Glutamatergic neuron (in vitro differentiated cells): ENCODE data around the gene TSPO. TPM values are rescaled to one million over a fixed set of nuclear protein-coding genes. Genes with fewer than 3 reads are reported as not detected.

Experiments
- DNase-seq: peaks from one replicate; pipeline ENCODE4 v3.0.0; 2022
- H3K27ac Mint-ChIP-seq: one replicate; pipeline ENCODE4 v1.8.0; 2020; ENCODE audit warnings: mild to moderate bottlenecking, mixed read lengths, inconsistent platforms; ENCODE audit not compliant: unreplicated experiment
- H3K27me3 Mint-ChIP-seq: one replicate; pipeline ENCODE4 v1.8.0; 2020; ENCODE audit warnings: mild to moderate bottlenecking, moderate library complexity, mixed read lengths, inconsistent platforms; ENCODE audit not compliant: unreplicated experiment
- H3K36me3 Mint-ChIP-seq: one replicate; pipeline ENCODE4 v1.8.0; 2020; ENCODE audit warnings: mild to moderate bottlenecking, mixed read lengths, inconsistent platforms; ENCODE audit not compliant: unreplicated experiment
- H3K4me1 Mint-ChIP-seq: one replicate; pipeline ENCODE4 v1.8.0; 2020; ENCODE audit warnings: mild to moderate bottlenecking, low read depth, mixed read lengths, inconsistent platforms; ENCODE audit not compliant: unreplicated experiment
- H3K4me3 Mint-ChIP-seq: one replicate; pipeline ENCODE4 v1.8.0; 2020; ENCODE audit warnings: mild to moderate bottlenecking, mixed read lengths, inconsistent platforms; ENCODE audit not compliant: unreplicated experiment
- H3K9me3 Mint-ChIP-seq: one replicate; pipeline ENCODE4 v1.8.0; 2020; ENCODE audit warnings: mild to moderate bottlenecking, moderate library complexity, mixed read lengths, inconsistent platforms; ENCODE audit not compliant: unreplicated experiment
- total RNA-seq: library from RNA; stranded (reverse); fragmentation: NEBNext Ultra II Directional; extraction: Animal tissue kit (Norgen Biotek cat#: 25700); gene quantifications from one replicate; pipeline ENCODE4 v1.2.1, GENCODE V29; 2021; ENCODE audit not compliant: unreplicated experiment
- TF ChIP-seq, protein P1 (sequence below): fragments of 200-600 bp; sonication (generic); IDR thresholded peaks from one replicate; pipeline ENCODE4 v1.5.0; 2021; ENCODE audit not compliant: partially characterized antibody, unreplicated experiment

TSPO gene
- total RNA-seq, 1 donor from 2014 or later: 4.0 TPM

GRCh38 chr22:43127166-43127908 is 24.0 kb upstream of the TSPO start:
- H3K4me1 Mint-ChIP-seq: peaks cover 9% of the 10 kb centered on the region
- TF ChIP-seq, protein P1, sequence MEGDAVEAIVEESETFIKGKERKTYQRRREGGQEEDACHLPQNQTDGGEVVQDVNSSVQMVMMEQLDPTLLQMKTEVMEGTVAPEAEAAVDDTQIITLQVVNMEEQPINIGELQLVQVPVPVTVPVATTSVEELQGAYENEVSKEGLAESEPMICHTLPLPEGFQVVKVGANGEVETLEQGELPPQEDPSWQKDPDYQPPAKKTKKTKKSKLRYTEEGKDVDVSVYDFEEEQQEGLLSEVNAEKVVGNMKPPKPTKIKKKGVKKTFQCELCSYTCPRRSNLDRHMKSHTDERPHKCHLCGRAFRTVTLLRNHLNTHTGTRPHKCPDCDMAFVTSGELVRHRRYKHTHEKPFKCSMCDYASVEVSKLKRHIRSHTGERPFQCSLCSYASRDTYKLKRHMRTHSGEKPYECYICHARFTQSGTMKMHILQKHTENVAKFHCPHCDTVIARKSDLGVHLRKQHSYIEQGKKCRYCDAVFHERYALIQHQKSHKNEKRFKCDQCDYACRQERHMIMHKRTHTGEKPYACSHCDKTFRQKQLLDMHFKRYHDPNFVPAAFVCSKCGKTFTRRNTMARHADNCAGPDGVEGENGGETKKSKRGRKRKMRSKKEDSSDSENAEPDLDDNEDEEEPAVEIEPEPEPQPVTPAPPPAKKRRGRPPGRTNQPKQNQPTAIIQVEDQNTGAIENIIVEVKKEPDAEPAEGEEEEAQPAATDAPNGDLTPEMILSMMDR: no peak
- H3K27ac Mint-ChIP-seq: no peak overlapping the region
- H3K27me3 Mint-ChIP-seq: peaks cover 6% of the 10 kb centered on the region
- H3K36me3 Mint-ChIP-seq: no peaks in the 10 kb centered on the region
- H3K4me3 Mint-ChIP-seq: no peak overlapping the region
- peaks cover 4% of the 10 kb centered on the region for H3K9me3 Mint-ChIP-seq
- DNase-seq: no peak

DNA sequence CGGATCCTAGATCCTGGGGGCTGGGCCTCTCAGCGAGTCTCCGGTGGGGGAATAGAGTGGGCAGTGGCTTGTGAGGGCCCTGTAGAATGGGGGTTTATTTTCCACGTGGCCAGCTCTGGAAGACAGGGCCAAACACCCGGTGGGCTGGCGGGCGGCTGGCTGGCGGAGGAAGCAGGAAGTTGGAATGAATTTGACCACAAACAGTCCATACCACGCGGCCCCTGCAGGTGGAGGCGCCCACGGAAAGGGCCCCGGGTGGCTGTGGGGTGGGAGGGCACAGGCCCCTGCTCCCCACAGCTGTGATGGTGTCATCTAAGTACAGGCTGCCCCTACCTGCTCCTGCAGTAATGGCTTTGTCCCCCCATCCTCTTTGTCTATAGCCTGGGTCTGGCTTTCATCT is 23.2 kb upstream of the TSPO start:
- DNase-seq: no peak
- Mint-ChIP-seq H3K4me3 (no peak overlapping the region), H3K27me3 (peaks cover 6% of the 10 kb centered on the region), H3K27ac (no peak overlapping the region), H3K4me1 (peaks cover 5% of the 10 kb centered on the region), H3K9me3 (peaks cover under 1% of the 10 kb centered on the region), H3K36me3 (no peaks in the 10 kb centered on the region)
- TF ChIP-seq, protein P1: no peak

DNA sequence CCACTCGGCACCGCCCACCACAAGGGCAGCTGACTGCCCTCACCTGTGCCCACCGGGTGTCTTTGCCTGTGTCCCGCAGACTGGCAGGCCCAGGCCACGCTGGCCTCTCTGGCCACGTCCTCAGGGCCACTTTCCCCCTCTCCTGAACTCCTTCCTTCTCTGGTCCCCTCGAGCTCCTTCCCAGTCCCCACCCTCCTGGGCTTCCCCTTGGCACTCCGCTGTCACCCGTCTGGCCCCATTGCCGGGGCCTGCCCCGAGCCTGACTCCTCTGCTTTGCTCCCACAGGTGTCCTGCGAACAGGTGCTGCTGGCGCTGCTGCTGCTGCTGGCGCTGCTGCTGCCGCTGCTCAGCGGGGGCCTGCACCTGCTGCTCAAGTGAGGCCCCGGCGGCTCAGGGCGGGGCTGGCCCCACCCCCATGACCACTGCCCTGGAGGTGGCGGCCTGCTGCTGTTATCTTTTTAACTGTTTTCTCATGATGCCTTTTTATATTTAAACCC is 22.4 kb upstream of the TSPO start:
- peaks cover 9% of the 10 kb centered on the region for H3K27me3 Mint-ChIP-seq
- no peak overlapping the region for H3K27ac Mint-ChIP-seq
- H3K4me3 Mint-ChIP-seq: no peak overlapping the region
- no peaks in the 10 kb centered on the region for H3K36me3 Mint-ChIP-seq
- no peak for DNase-seq
- TF ChIP-seq, protein P1: no peak
- H3K9me3 Mint-ChIP-seq: peaks cover 2% of the 10 kb centered on the region
- peaks cover 4% of the 10 kb centered on the region for H3K4me1 Mint-ChIP-seq

GRCh38 chr22:43129426-43130425 is 21.6 kb upstream of the TSPO start:
- DNase-seq: no peak
- Mint-ChIP-seq H3K27me3 (peaks cover 9% of the 10 kb centered on the region), H3K36me3 (no peaks in the 10 kb centered on the region), H3K4me3 (no peak overlapping the region), H3K4me1 (peaks cover 4% of the 10 kb centered on the region), H3K27ac (no peak overlapping the region), H3K9me3 (peaks cover 2% of the 10 kb centered on the region)
- TF ChIP-seq, protein P1: no peak
